GM12864 (cell line): ENCODE data around the gene EGFL8.
"Not testable (repeated sequence)": the region's sequence is repeated elsewhere in the genome, so short reads cannot be mapped to it uniquely, and the experiment has no call there.

ENCODE experiments used
- DNase-seq: peaks from one replicate; pipeline ENCODE4 v3.0.0-alpha.2; 2011; ENCODE audit warnings: low read depth
- H3K4me3 ChIP-seq: 2 replicates; pipeline ENCODE4 v1.5.1; 2011; ENCODE audit warnings: mild to moderate bottlenecking, low read depth, low read length, control low read depth
- CTCF ChIP-seq: IDR thresholded peaks from 2 replicates; pipeline ENCODE4 v1.5.1; 2011; ENCODE audit warnings: low read depth, mild to moderate bottlenecking, moderate library complexity, low read length, control low read depth, inconsistent platforms; ENCODE audit errors: missing control alignments

Gene EGFL8

GRCh38 chr6:32184084-32184640 lies 19.8 kb downstream of the EGFL8 start, which contains the start of gene AGER:
TSS of gene AGER (minus strand) at chr6:32184253. CDS start at chr6:32184222, 31 bp downstream.
- no peak for TF ChIP-seq CTCF
- H3K4me3 ChIP-seq = no peak within 1 kb of the TSS
- DNase-seq = no peak

- not testable (repeated sequence) for H3K4me3 ChIP-seq, DNase-seq
Measured at GRCh38 chr6:32185681-32186131, 21.3 kb downstream of the EGFL8 start.

GRCh38 chr6:32186151-32186840 lies 21.9 kb downstream of the EGFL8 start:
- not testable (repeated sequence) for H3K4me3 ChIP-seq, DNase-seq

GRCh38 chr6:32187009-32187709 lies 22.8 kb downstream of the EGFL8 start:
- no peak for TF ChIP-seq CTCF
- no peak for DNase-seq
- no peak overlapping the region for H3K4me3 ChIP-seq

- not testable (repeated sequence) for H3K4me3 ChIP-seq
Measured at GRCh38 chr6:32187725-32188380, 23.5 kb downstream of the EGFL8 start.

GRCh38 chr6:32188381-32189068 lies 24.1 kb downstream of the EGFL8 start:
- no peak for DNase-seq
- peak overlapping the region; percentile 97 for H3K4me3 ChIP-seq
- no peak for TF ChIP-seq CTCF

More at GRCh38 chr6:32187725-32188380, 23.5 kb downstream of the EGFL8 start:
- not testable (repeated sequence) for DNase-seq

- DNase-seq = no peak
- TF ChIP-seq CTCF = no peak
- peak overlapping the region; percentile 97 for H3K4me3 ChIP-seq
Measured at GRCh38 chr6:32189069-32189741, 24.8 kb downstream of the EGFL8 start.
